HepG2 (cell line): ENCODE results near the gene TMCO2. TPM values are rescaled to one million over a fixed set of nuclear protein-coding genes. Genes with fewer than 3 reads are reported as not detected.

Experiments used
- ATF1 ChIP-seq: IDR thresholded peaks from 2 replicates; pipeline ENCODE4 v1.6.1; 2016; ENCODE audit warnings: mild to moderate bottlenecking, control low read depth
- BCL3 ChIP-seq: sonication (generic); formaldehyde crosslinking; IDR thresholded peaks from 2 replicates; pipeline ENCODE4 v1.5.1; 2020; ENCODE audit warnings: mild to moderate bottlenecking, missing genetic modification reagents, moderate library complexity
- CHD2 ChIP-seq: IDR thresholded peaks from 2 replicates; pipeline ENCODE4 v1.6.1; 2011; ENCODE audit warnings: low read depth, low read length, improper control_type of control experiment
- CSRNP1 ChIP-seq: sonication (generic); formaldehyde crosslinking; IDR thresholded peaks from 2 replicates; pipeline ENCODE4 v1.8.1; 2023; ENCODE audit warnings: mild to moderate bottlenecking, missing genetic modification reagents
- FIP1L1 ChIP-seq: fragments of 200-400 bp; formaldehyde crosslinking; IDR thresholded peaks from 2 replicates; pipeline ENCODE4 v1.6.1; 2018; ENCODE audit warnings: low read depth, mild to moderate bottlenecking, low read length, moderate library complexity, borderline replicate concordance; ENCODE audit not compliant: insufficient read depth
- NFKB2 ChIP-seq: sonication (generic); formaldehyde crosslinking; IDR thresholded peaks from 2 replicates; pipeline ENCODE4 v1.4.0; 2020; ENCODE audit warnings: missing genetic modification reagents, borderline replicate concordance
- PATZ1 ChIP-seq: sonication (generic); formaldehyde crosslinking; IDR thresholded peaks from 2 replicates; pipeline ENCODE4 v1.4.0; 2020; ENCODE audit warnings: missing genetic modification reagents
- PHF8 ChIP-seq: sonication (generic); formaldehyde crosslinking; IDR thresholded peaks from 2 replicates; pipeline ENCODE4 v1.5.0; 2020; ENCODE audit warnings: missing genetic modification reagents
- SPEN ChIP-seq: sonication (generic); formaldehyde crosslinking; IDR thresholded peaks from 2 replicates; pipeline ENCODE4 v1.5.1; 2020; ENCODE audit warnings: low read depth, mild to moderate bottlenecking, missing genetic modification reagents
- TFDP1 ChIP-seq: IDR thresholded peaks from 2 replicates; pipeline ENCODE4 v1.6.1; 2016; ENCODE audit warnings: missing compliant biosample characterization, missing genetic modification reagents, borderline replicate concordance
- ZFP41 ChIP-seq: sonication (generic); formaldehyde crosslinking; IDR thresholded peaks from 2 replicates; pipeline ENCODE4 v1.4.0; 2020; ENCODE audit warnings: mild to moderate bottlenecking, missing genetic modification reagents, borderline replicate concordance
- ZKSCAN1 ChIP-seq: fragments of 150-350 bp; IDR thresholded peaks from 2 replicates; pipeline ENCODE4 v1.6.1; 2014; ENCODE audit warnings: low read length
- ZNF20 ChIP-seq: sonication (generic); formaldehyde crosslinking; IDR thresholded peaks from 2 replicates; pipeline ENCODE4 v1.4.0; 2020; ENCODE audit warnings: mild to moderate bottlenecking, moderate library complexity, missing genetic modification reagents
- ZNF362 ChIP-seq: sonication (generic); formaldehyde crosslinking; IDR thresholded peaks from 2 replicates; pipeline ENCODE4 v1.4.0; 2020; ENCODE audit warnings: missing genetic modification reagents, mild to moderate bottlenecking, borderline replicate concordance
- ZNF7 ChIP-seq: IDR thresholded peaks from 2 replicates; pipeline ENCODE4 v1.6.1; 2016; ENCODE audit warnings: missing biosample characterization, missing genetic modification reagents
- polyA plus RNA-seq, 8 experiments: library from polyadenylated mRNA; depleted of rRNA in 3 of 8; stranded (reverse) in 7 of 8; unstranded in 1 of 8; fragments of >200 nt; fragmentation: Illumina TruSeq in 4 of 8; extraction: Trizol in 4 of 8; gene quantifications; 2 replicates each; pipeline versions ENCODE4 v1.2.1 to v1.2.3, GENCODE V29; 2011 to 2016; ENCODE audit warnings: low read depth in 4 of 8, missing spikeins in 1 of 8, mixed read lengths in 1 of 8; ENCODE audit not compliant: insufficient read depth in 1 of 8
- total RNA-seq, 5 experiments: library from RNA; depleted of rRNA; stranded (reverse); fragments of >200 nt; fragmentation: Illumina TruSeq; extraction: Trizol; gene quantifications; 2 replicates each; pipeline ENCODE4 v1.2.3, GENCODE V29; 2016; ENCODE audit warnings: low read depth in 1 of 5
- TF ChIP-seq, protein P1 (sequence below): IDR thresholded peaks from 2 replicates; pipeline ENCODE4 v1.6.1; 2016; ENCODE audit warnings: missing biosample characterization, missing genetic modification reagents, low read depth
- TF ChIP-seq, protein P2 (sequence below): sonication (generic); formaldehyde crosslinking; IDR thresholded peaks from 2 replicates; pipeline ENCODE4 v1.8.0; 2022; ENCODE audit warnings: low read depth, missing genetic modification reagents

TMCO2 gene
- total and polyA plus RNA-seq, 2 of the 13 experiments (the other 11 are each of a cell fraction or from before 2014, with no cell fraction given): not detected

GRCh38 chr1:40257688-40258444 lies 10.1 kb downstream of the TMCO2 start, which contains the start of gene ZMPSTE24 (continued):
- TF ChIP-seq BCL3 (CRISPR knock-in tag) (peak; percentile 63), ZFP41 (CRISPR knock-in tag) (no peak; the same call in 1 of the 2 replicates), SPEN (CRISPR knock-in tag) (peak; percentile 96), ATF1 (peak; percentile 87), ZNF7 (CRISPR knock-in tag) (no peak), PATZ1 (CRISPR knock-in tag) (peak; percentile 92), ZNF362 (CRISPR knock-in tag) (0 out of 2 replicates have a peak, but pooled peaks have one; percentile 46), ZKSCAN1 (no peak), PHF8 (CRISPR knock-in tag) (peak; percentile 98), FIP1L1 (peak; percentile 84; the same call in 1 of the 2 replicates), ZNF20 (CRISPR knock-in tag) (no peak), CSRNP1 (peak; percentile 76; the same call in 1 of the 2 replicates), CHD2 (peak; percentile 51; the same call in 1 of the 2 replicates), NFKB2 (CRISPR knock-in tag) (0 out of 2 replicates have a peak, but pooled peaks have one; percentile 41), TFDP1 (peak; percentile 80)
- TF ChIP-seq, protein P1, sequence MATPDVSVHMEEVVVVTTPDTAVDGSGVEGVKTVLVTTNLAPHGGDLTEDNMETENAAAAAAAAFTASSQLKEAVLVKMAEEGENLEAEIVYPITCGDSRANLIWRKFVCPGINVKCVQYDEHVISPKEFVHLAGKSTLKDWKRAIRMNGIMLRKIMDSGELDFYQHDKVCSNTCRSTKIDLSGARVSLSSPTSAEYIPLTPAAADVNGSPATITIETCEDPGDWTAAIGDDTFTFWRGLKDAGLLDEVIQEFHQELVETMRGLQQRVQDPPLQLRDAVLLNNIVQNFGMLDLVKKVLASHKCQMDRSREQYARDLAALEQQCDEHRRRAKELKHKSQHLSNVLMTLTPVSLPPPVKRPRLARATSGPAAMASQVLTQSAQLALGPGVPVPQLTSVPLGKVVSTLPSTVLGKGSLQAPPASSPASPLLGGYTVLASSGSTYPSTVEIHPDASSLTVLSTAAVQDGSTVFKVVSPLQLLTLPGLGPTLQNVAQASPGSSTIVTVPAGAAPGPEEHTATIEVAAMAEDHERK: peak; percentile 52; the same call in 1 of the 2 replicates
- TF ChIP-seq, protein P2, sequence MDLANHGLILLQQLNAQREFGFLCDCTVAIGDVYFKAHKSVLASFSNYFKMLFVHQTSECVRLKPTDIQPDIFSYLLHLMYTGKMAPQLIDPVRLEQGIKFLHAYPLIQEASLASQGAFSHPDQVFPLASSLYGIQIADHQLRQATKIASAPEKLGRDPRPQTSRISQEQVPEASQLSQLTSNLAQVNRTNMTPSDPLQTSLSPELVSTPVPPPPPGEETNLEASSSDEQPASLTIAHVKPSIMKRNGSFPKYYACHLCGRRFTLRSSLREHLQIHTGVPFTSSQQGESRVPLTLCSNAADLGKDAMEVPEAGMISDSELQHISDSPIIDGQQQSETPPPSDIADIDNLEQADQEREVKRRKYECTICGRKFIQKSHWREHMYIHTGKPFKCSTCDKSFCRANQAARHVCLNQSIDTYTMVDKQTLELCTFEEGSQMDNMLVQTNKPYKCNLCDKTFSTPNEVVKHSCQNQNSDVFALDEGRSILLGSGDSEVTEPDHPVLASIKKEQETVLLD (CRISPR knock-in tag): peak; percentile 88
